ENCODE data around the gene MYRIP. TPM values are rescaled to one million over a fixed set of nuclear protein-coding genes. Genes with fewer than 3 reads are reported as not detected.

Gene MYRIP
- total and polyA plus RNA-seq, 12 donors, result 0.45 to 2.7 (median 1.3) TPM

DNA sequence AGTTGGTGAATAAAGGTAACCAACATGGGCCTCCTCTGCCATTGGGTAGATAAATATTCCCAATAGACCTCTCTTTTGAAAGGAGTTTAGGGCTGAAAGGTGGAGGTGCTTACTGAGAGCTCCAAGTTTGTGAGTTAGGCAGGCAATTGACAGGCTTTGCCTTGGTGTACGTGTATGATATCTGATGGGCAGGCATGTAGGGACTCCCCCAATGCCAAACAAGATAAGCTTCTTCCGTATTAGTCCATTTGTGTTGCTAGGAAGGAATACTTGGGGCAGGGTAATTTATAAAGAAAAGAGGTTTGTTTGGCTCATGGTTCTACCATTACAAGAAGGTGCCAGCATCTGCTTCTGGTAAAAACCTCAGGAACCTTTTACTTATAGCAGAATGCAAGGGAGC, 339.4 kb downstream of the MYRIP start:
- WGBS, 2 donors, result 53 to 59% methylated on average over 2 of the region's 2 CpGs
- Histone ChIP-seq H3K9me3 (no peaks in the 10 kb centered on the region), H3K4me3 (no peak overlapping the region), H3K36me3 (no peaks in the 10 kb centered on the region), H3K4me1 (peaks cover 0 to 6% (median 0%) of the 10 kb centered on the region in 9 donors), H3K27me3 (no peaks in the 10 kb centered on the region), H3K27ac (no peak overlapping the region)
- ATAC-seq, result no peak
- TF ChIP-seq, protein P1, sequence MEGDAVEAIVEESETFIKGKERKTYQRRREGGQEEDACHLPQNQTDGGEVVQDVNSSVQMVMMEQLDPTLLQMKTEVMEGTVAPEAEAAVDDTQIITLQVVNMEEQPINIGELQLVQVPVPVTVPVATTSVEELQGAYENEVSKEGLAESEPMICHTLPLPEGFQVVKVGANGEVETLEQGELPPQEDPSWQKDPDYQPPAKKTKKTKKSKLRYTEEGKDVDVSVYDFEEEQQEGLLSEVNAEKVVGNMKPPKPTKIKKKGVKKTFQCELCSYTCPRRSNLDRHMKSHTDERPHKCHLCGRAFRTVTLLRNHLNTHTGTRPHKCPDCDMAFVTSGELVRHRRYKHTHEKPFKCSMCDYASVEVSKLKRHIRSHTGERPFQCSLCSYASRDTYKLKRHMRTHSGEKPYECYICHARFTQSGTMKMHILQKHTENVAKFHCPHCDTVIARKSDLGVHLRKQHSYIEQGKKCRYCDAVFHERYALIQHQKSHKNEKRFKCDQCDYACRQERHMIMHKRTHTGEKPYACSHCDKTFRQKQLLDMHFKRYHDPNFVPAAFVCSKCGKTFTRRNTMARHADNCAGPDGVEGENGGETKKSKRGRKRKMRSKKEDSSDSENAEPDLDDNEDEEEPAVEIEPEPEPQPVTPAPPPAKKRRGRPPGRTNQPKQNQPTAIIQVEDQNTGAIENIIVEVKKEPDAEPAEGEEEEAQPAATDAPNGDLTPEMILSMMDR (IDR thresholded peaks at IDR 0.05), result no peak
- intact Hi-C loops (cut with DNase I), result no loop called here
- DNase-seq, result no peak

DNA sequence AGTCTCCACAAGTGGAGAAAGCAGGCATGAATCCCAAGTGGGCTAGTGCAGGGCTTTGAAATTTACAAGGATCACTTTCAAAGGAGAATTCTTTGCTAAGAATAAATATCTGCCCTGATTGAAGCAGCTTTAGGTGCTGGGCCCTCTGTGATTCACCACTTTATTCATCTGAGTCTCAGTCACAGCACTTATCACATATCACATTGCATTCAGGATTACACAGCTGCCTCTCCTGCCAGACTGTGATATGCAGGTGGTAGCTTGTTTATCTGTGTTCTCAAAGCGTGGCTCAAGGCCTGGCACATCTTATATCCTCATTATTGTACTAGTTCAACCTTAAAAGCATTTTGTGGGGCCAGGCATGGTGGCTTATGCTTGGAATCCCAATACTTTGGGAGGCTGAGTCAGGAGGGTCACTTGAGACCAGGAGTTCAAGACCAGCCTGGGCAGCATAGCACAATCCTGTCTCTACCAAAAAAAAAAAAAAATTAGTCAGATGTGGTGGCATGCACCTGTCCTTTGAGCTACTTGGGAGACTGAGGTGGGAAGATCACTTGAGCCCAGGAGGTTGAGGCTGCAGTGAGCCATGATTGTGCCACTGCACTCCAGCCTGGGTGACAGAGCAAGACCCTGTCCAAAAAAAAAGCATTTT, 343.2 kb downstream of the MYRIP start:
- Histone ChIP-seq H3K4me1 (peaks cover 0 to 6% (median 0%) of the 10 kb centered on the region in 9 donors), H3K9me3 (no peaks in the 10 kb centered on the region), H3K27me3 (no peaks in the 10 kb centered on the region), H3K27ac (no peak overlapping the region), H3K4me3 (no peak overlapping the region), H3K36me3 (no peaks in the 10 kb centered on the region)
- intact Hi-C loops (cut with DNase I), result no loop called here
- no peak for ATAC-seq
- no peak for DNase-seq
- 46 to 49% methylated on average over 1 of the region's 1 CpG for WGBS, 2 donors
- TF ChIP-seq, protein P1 (IDR thresholded peaks at IDR 0.05), result no peak

DNA sequence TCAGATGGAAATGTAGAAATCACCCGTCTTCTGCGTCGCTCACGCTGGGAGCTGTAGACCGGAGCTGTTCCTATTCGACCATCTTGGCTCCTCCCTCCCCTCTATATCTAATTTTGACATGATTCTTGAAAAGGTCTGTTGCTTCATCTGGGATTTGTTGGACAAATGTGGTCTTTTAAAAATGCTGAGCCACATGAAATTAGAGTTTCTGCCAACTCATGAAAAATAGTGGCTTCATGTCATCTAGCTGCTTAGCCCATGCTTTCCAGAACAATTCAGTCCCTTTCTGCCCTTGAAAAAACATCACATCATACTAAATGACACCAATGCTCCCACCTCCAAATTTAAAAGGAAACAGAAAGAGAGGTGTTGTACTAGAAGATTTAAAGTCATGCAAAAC, 351.5 kb downstream of the MYRIP start:
- Histone ChIP-seq H3K27me3 (no peaks in the 10 kb centered on the region), H3K27ac (no peak overlapping the region), H3K4me1 (no peaks in the 10 kb centered on the region), H3K36me3 (no peaks in the 10 kb centered on the region), H3K4me3 (no peak overlapping the region), H3K9me3 (peaks cover 0 to 5% (median 0%) of the 10 kb centered on the region in 11 donors)
- WGBS, 2 donors, result 95 to 97% methylated on average over 6 of the region's 6 CpGs
- DNase-seq (no peak), ATAC-seq (no peak)
- intact Hi-C loops (cut with DNase I), result no loop called here
- TF ChIP-seq, protein P1 (IDR thresholded peaks at IDR 0.05), result no peak

DNA sequence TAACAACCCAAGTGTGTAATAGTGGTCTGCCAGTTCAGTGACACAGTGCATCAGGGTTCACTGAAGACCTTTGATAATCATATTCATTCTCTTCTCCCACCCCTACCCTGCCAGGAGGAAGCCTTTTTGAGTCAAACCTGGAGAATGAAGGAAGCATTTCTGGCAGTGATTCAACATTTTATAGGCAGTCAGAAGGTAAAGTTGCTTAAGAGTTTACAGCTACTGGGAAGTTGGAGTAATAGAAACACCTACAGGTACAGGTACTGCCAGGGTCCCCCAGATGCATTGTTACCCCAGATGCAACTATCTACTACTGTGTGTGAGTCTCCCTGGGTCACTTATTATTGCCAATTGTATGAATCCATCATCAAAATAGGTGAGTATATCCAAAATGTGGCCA, 353.2 kb downstream of the MYRIP start:
- no peak for DNase-seq
- intact Hi-C loops (cut with DNase I), result no loop called here
- Histone ChIP-seq H3K36me3 (no peaks in the 10 kb centered on the region), H3K4me1 (no peaks in the 10 kb centered on the region), H3K9me3 (peaks cover 0 to 5% (median 0%) of the 10 kb centered on the region in 11 donors), H3K27me3 (no peaks in the 10 kb centered on the region), H3K4me3 (no peak overlapping the region), H3K27ac (no peak overlapping the region)
- TF ChIP-seq, protein P1 (IDR thresholded peaks at IDR 0.05), result no peak
- no peak for ATAC-seq

All from heart right ventricle (tissue), 16 donors.